Activated T-cell treated with anti-CD3 and anti-CD28 coated beads for 4 hours (primary cell): ENCODE results near the gene PRKD1.

Source experiments
- DNase-seq: peaks from one replicate; pipeline ENCODE4 v3.0.0-alpha.2; 2020

The PRKD1 gene

GRCh38 chr14:29584992-29585391 is 342.7 kb downstream of the PRKD1 start:
- DNase-seq = no peak

DNA sequence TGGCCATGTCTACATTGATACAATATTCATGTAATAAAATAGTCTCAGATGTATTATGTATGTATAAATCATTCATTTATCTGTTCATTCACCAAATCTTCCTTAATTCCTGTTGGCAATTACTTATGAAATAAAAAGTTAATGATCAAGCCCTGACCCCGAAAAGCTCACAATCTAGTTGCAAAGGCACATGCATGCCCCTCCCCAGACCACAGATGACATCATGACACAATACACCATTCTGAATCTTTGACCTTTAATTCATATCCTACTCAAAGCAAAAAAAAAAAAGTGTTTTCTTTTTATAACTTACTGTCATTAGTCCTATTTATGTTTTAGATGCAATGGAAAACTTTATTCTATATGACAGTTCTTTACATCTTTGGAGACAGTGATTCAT is 346.9 kb downstream of the PRKD1 start:
- DNase-seq = no peak

GRCh38 chr14:29579838-29580237 is 347.8 kb downstream of the PRKD1 start:
- DNase-seq = no peak

DNA sequence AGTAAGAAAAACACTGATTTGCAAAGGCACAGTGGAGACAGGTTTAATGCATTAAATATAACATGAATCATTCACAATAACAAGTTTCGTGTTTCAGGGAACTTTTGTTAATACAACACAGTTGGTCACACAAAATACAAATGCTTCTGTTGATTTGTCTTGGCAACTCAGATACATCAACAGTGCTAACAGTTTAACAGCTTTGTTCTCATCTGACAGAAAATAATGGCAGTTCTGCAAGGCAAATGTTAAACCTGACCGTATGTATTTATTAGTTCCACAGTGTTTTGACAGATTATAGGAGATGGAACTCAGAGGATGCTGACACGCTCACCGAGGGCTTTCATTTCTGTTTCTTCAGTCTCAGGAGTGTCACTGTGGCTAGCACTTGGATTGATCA is 350.7 kb downstream of the PRKD1 start:
- DNase-seq = no peak

GRCh38 chr14:29569194-29569593 is 358.5 kb downstream of the PRKD1 start:
- no peak for DNase-seq

- no peak for DNase-seq
Observed at GRCh38 chr14:29566194-29566593, 361.5 kb downstream of the PRKD1 start.

DNA sequence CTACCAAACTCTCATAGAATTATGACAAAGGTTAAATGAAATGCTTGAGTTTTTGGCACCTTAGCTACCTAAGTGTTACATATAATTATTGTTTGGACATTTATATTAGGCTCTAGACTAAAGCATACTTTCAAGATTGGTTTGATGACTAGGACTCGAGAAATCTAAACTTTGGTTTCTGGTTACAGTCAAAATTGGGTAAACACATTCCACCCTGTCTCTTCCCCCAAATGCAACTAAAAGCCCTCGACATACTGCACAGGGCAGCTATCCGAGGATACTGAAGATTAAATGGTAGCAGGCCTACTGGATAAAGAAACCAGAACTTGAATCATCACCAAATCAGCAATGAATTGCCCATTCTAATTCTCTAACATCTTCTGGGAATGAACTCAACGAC is 369.1 kb downstream of the PRKD1 start:
- no peak for DNase-seq

DNA sequence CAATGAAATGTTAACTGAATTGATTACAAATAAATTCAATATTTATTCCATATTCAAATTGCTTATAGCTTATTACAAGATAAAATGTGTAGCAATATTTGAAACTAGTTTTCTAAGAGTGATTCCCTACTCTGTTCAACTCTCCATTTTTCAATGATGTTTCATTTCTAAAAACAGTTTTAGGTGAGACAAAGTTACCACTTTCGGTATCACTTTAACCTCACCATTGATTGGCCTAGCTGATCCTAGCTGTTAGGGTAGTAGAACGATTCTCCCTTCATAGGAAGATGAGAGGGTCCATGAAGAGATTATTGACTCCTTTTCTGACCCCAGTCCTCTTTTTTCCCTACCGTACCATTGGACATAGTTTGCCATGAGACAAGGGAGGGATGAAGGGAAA is 373.3 kb downstream of the PRKD1 start:
- no peak for DNase-seq

- DNase-seq = no peak
Observed at GRCh38 chr14:29553427-29553826, 374.2 kb downstream of the PRKD1 start.

GRCh38 chr14:29548948-29549370 is 378.7 kb downstream of the PRKD1 start:
- no peak for DNase-seq

GRCh38 chr14:29545714-29546113 is 381.9 kb downstream of the PRKD1 start:
- DNase-seq = no peak

DNA sequence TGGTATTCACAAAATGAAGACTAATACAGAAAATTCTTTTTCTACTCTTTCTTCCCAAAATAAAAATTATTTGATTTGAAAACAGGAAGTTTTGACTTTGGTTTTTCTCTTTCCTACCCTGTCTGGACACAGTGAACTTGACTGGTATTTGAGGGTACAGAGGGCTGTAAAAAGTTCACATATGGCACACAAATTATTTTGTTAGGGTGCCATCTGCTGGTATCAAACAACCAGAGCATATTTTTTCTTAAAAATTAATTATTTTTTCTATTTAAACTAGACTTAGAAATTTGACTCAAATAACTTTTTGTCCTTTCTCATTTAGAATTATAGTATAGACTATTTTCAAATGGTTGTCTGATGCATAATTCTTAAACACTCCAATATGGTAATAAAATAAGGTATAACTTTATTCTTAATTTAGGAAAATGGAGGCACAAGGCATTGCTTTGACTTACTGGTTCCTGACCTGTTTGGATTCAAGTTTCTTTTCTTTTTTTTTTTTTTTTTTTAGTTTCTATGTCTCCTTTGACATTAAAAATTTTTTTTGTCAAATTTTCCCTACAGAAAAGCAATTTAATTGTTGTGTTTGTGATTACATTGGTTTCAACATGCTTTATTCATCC is 390.6 kb downstream of the PRKD1 start:
- no peak for DNase-seq

DNA sequence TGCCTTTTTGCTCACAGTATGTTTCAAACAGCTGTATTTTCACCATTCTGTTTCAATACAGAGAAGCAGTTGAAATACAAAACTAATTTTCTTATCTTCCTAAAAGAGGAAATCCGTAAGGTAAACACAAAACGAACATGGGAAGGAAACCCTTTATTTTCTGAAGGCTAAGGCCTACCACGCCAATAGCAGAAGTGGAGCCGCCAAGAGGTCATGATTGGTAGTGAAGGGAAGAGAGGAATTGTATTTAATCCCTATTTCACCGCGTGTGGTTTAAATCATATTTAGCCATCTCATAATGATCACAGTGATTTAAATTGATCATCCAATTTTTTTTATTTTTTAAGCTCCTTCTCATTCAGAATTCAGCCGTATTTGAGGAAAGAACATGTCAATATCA is 398.2 kb downstream of the PRKD1 start:
- DNase-seq = no peak

DNA sequence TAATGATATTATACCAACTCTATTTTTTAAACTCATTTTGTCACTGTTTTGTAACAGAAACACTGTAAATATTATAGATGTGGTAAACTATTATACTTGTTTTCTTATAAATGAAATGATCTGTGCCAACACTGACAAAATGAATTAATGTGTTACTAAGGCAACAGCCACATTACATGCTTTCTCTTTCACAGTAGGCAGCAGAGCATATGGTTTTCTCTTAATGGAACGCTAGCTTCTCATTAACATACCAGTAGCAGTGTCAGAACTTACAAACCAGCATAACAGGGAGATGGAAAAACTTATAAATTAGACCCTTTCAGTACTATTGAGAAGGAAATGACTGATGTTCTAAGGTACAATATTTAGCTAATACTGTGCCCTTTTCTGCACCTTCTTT is 398.8 kb downstream of the PRKD1 start:
- no peak for DNase-seq

DNA sequence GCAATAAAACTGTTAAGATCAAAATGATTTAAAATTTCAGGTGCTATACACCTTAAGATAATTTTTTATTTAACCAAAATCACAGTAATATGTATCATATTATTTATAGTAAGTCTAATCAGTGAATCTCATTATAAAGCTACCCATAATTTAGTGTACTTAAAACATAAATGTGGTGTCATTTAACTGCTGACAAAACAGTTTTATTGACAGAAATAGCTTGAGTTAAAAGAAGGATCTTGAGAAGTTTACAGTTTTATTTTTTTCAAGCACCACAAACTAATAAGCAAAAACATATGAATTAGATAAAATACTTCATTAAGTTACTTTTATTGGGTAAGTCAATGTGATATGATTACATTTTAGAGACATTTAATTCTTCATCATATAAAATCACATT is 400.4 kb downstream of the PRKD1 start:
- no peak for DNase-seq
